ENCODE results near the gene GADL1.

The GADL1 gene

GRCh38 chr3:30752970-30753369 lies 141.5 kb downstream of the GADL1 start:
- no peaks in the 10 kb centered on the region for H3K27me3 Mint-ChIP-seq (ENCODE audit: low read depth, poor library complexity)
- no peak overlapping the region for H3K4me3 Mint-ChIP-seq
- no peak for TF ChIP-seq CTCF (IDR thresholded peaks at IDR 0.05)
- no peak for DNase-seq
- H3K4me1 Mint-ChIP-seq, result no peaks in the 10 kb centered on the region
- no peaks in the 10 kb centered on the region for H3K9me3 Mint-ChIP-seq
- no peaks in the 10 kb centered on the region for H3K36me3 Mint-ChIP-seq (ENCODE audit: low read depth)
- H3K27ac Mint-ChIP-seq, result no peak overlapping the region

- H3K9me3 Mint-ChIP-seq, result no peaks in the 10 kb centered on the region
- no peak for DNase-seq
Measured at GRCh38 chr3:30752491-30752890, 142.0 kb downstream of the GADL1 start.

GRCh38 chr3:30751610-30752299 lies 142.7 kb downstream of the GADL1 start:
- no peaks in the 10 kb centered on the region for H3K27me3 Mint-ChIP-seq (ENCODE audit: low read depth, poor library complexity)
- no peaks in the 10 kb centered on the region for H3K9me3 Mint-ChIP-seq
- H3K4me1 Mint-ChIP-seq, result no peaks in the 10 kb centered on the region
- H3K4me3 Mint-ChIP-seq, result no peak overlapping the region
- peak; percentile 47 for TF ChIP-seq CTCF (IDR thresholded peaks at IDR 0.05)
- H3K27ac Mint-ChIP-seq, result no peak overlapping the region
- H3K36me3 Mint-ChIP-seq (ENCODE audit: low read depth), result no peaks in the 10 kb centered on the region
- DNase-seq, result peak; percentile 44

More at GRCh38 chr3:30752491-30752890, 142.0 kb downstream of the GADL1 start:
- Mint-ChIP-seq H3K4me3 (no peak overlapping the region), H3K4me1 (no peaks in the 10 kb centered on the region), H3K27ac (no peak overlapping the region), H3K27me3 (ENCODE audit: low read depth, poor library complexity) (no peaks in the 10 kb centered on the region), H3K36me3 (ENCODE audit: low read depth) (no peaks in the 10 kb centered on the region)
- no peak for TF ChIP-seq CTCF (IDR thresholded peaks at IDR 0.05)

- no peak for TF ChIP-seq CTCF (IDR thresholded peaks at IDR 0.05)
- DNase-seq, result no peak
- H3K27me3 Mint-ChIP-seq (ENCODE audit: low read depth, poor library complexity), result no peaks in the 10 kb centered on the region
Measured at GRCh38 chr3:30750967-30751366, 143.5 kb downstream of the GADL1 start.

GRCh38 chr3:30749230-30749629 lies 145.2 kb downstream of the GADL1 start:
- Mint-ChIP-seq H3K27ac (no peak overlapping the region), H3K4me3 (no peak overlapping the region), H3K36me3 (ENCODE audit: low read depth) (no peaks in the 10 kb centered on the region), H3K9me3 (no peaks in the 10 kb centered on the region), H3K27me3 (ENCODE audit: low read depth, poor library complexity) (no peaks in the 10 kb centered on the region), H3K4me1 (no peaks in the 10 kb centered on the region)
- TF ChIP-seq CTCF (IDR thresholded peaks at IDR 0.05), result no peak
- no peak for DNase-seq

More at GRCh38 chr3:30750967-30751366, 143.5 kb downstream of the GADL1 start:
- no peaks in the 10 kb centered on the region for H3K36me3 Mint-ChIP-seq (ENCODE audit: low read depth)
- H3K9me3 Mint-ChIP-seq, result no peaks in the 10 kb centered on the region
- H3K27ac Mint-ChIP-seq, result no peak overlapping the region
- no peaks in the 10 kb centered on the region for H3K4me1 Mint-ChIP-seq
- no peak overlapping the region for H3K4me3 Mint-ChIP-seq

GRCh38 chr3:30747771-30748281 lies 146.6 kb downstream of the GADL1 start:
- Mint-ChIP-seq H3K27me3 (ENCODE audit: low read depth, poor library complexity) (peaks cover 4% of the 10 kb centered on the region), H3K4me3 (no peak overlapping the region), H3K27ac (no peak overlapping the region), H3K4me1 (no peaks in the 10 kb centered on the region), H3K9me3 (no peaks in the 10 kb centered on the region), H3K36me3 (ENCODE audit: low read depth) (no peaks in the 10 kb centered on the region)
- peak; percentile 41 for TF ChIP-seq CTCF (IDR thresholded peaks at IDR 0.05)
- DNase-seq, result no peak

Measured in nephron progenitor cell (in vitro differentiated cells).